WTC11 (cell line): ENCODE data around the gene CTSO. TPM values are rescaled to one million over a fixed set of nuclear protein-coding genes. Genes with fewer than 3 reads are reported as not detected.
"Not testable (repeated sequence)": the region's sequence is repeated elsewhere in the genome, so short reads cannot be mapped to it uniquely, and the experiment has no call there.

ENCODE experiments used
- ATAC-seq: fragments of 200-7000 bp; cut with Tn5 transposase; 2 replicates; pipeline ENCODE4 v1.10.0; 2021; ENCODE audit warnings: mild to moderate bottlenecking, moderate library complexity
- CTCF ChIA-PET: fragments of 300-600 bp; sonication (Branson Sonifier 250); formaldehyde crosslinking; loops from one replicate; lab custom pipeline; 2021; ENCODE audit warnings: antibody characterized with exemption; lab: Charles Lee
- POLR2A ChIA-PET: fragments of 350-600 bp; sonication (Branson Sonifier 250); formaldehyde crosslinking; loops from one replicate; lab custom pipeline; 2021; ENCODE audit warnings: antibody characterized with exemption; lab: Charles Lee
- DNase-seq: peaks from one replicate; pipeline ENCODE4 v3.0.0; 2021; ENCODE audit warnings: low spot score
- H3K27ac Mint-ChIP-seq: 2 replicates; pipeline ENCODE4 v1.8.0; 2021; ENCODE audit warnings: mixed read lengths
- H3K27me3 Mint-ChIP-seq: 2 replicates; pipeline ENCODE4 v1.8.0; 2021; ENCODE audit warnings: low read depth, mild to moderate bottlenecking, moderate library complexity, mixed read lengths
- H3K36me3 Mint-ChIP-seq: 2 replicates; pipeline ENCODE4 v1.8.0; 2021; ENCODE audit warnings: mixed read lengths
- H3K4me1 Mint-ChIP-seq: 2 replicates; pipeline ENCODE4 v1.8.0; 2022; ENCODE audit warnings: mixed read lengths
- H3K4me3 Mint-ChIP-seq: 2 replicates; pipeline ENCODE4 v1.8.0; 2021; ENCODE audit warnings: mild to moderate bottlenecking, moderate library complexity, mixed read lengths
- H3K9me3 Mint-ChIP-seq: 2 replicates; pipeline ENCODE4 v1.8.0; 2021; ENCODE audit warnings: mixed read lengths
- E2F1 ChIP-seq: sonication (generic); formaldehyde crosslinking; IDR thresholded peaks from 2 replicates; pipeline ENCODE4 v1.8.0; 2022; ENCODE audit warnings: mild to moderate bottlenecking, missing genetic modification reagents
- ELF4 ChIP-seq: sonication (generic); formaldehyde crosslinking; IDR thresholded peaks from 2 replicates; pipeline ENCODE4 v1.8.1; 2022; ENCODE audit warnings: low read depth, mild to moderate bottlenecking, moderate library complexity, missing genetic modification reagents
- ESRRA ChIP-seq: sonication (generic); formaldehyde crosslinking; IDR thresholded peaks from 2 replicates; pipeline ENCODE4 v1.8.1; 2022; ENCODE audit warnings: mild to moderate bottlenecking, missing genetic modification reagents, borderline replicate concordance
- FOXK1 ChIP-seq: sonication (generic); formaldehyde crosslinking; IDR thresholded peaks from 2 replicates; pipeline ENCODE4 v1.8.0; 2022; ENCODE audit warnings: mild to moderate bottlenecking, moderate library complexity, missing genetic modification reagents
- GTF2I ChIP-seq: fragments of 250-450 bp; sonication (Bioruptor Pico); conservative IDR thresholded peaks from 2 replicates; pipeline ENCODE4 v1.4.0; 2021; ENCODE audit warnings: mild to moderate bottlenecking
- HMGA2 ChIP-seq: fragments of 250-450 bp; sonication (Bioruptor Pico); IDR thresholded peaks from 2 replicates; pipeline ENCODE4 v1.4.0; 2021; ENCODE audit warnings: mild to moderate bottlenecking, moderate library complexity
- JAZF1 ChIP-seq: fragments of 250-450 bp; sonication (Bioruptor Pico); IDR thresholded peaks from 2 replicates; pipeline ENCODE4 v1.9.0; 2021; ENCODE audit warnings: moderate library complexity, mild to moderate bottlenecking, inconsistent platforms
- JUN ChIP-seq: sonication (generic); formaldehyde crosslinking; IDR thresholded peaks from 2 replicates; pipeline ENCODE4 v1.8.0; 2023; ENCODE audit warnings: mild to moderate bottlenecking, missing genetic modification reagents
- KAT7 ChIP-seq: sonication (generic); formaldehyde crosslinking; IDR thresholded peaks from 2 replicates; pipeline ENCODE4 v1.8.1; 2023; ENCODE audit warnings: missing genetic modification reagents, mild to moderate bottlenecking, borderline replicate concordance
- MLX ChIP-seq: sonication (generic); formaldehyde crosslinking; IDR thresholded peaks from 2 replicates; pipeline ENCODE4 v1.8.1; 2023; ENCODE audit warnings: mild to moderate bottlenecking, missing genetic modification reagents, moderate library complexity
- NFE2L1 ChIP-seq: sonication (generic); formaldehyde crosslinking; IDR thresholded peaks from 2 replicates; pipeline ENCODE4 v1.8.1; 2023; ENCODE audit warnings: missing genetic modification reagents
- RORB ChIP-seq: fragments of 250-450 bp; sonication (Bioruptor Pico); IDR thresholded peaks from 2 replicates; pipeline ENCODE4 v1.9.0; 2021; ENCODE audit warnings: mild to moderate bottlenecking
- STAT6 ChIP-seq: sonication (generic); formaldehyde crosslinking; conservative IDR thresholded peaks from 2 replicates; pipeline ENCODE4 v1.8.1; 2023; ENCODE audit warnings: mild to moderate bottlenecking, low read depth, missing genetic modification reagents, moderate library complexity
- USF2 ChIP-seq: sonication (generic); formaldehyde crosslinking; IDR thresholded peaks from 2 replicates; pipeline ENCODE4 v1.8.1; 2023; ENCODE audit warnings: mild to moderate bottlenecking, missing genetic modification reagents, moderate library complexity
- ZNF396 ChIP-seq: fragments of 250-450 bp; sonication (Bioruptor Pico); IDR thresholded peaks from 2 replicates; pipeline ENCODE4 v1.8.0; 2021; ENCODE audit warnings: mild to moderate bottlenecking, moderate library complexity, borderline replicate concordance
- ZNF416 ChIP-seq: fragments of 250-450 bp; sonication (Bioruptor Pico); IDR thresholded peaks from 2 replicates; pipeline ENCODE4 v1.9.0; 2021; ENCODE audit warnings: mild to moderate bottlenecking, inconsistent platforms
- total RNA-seq: library from RNA; stranded (reverse); gene quantifications from 3 replicates; pipeline ENCODE4 v1.2.3, GENCODE V29; 2021

The CTSO gene
- total RNA-seq, 1 experiment from 2014 or later: 1.2 TPM

GRCh38 chr4:155935389-155935986 is 18.2 kb downstream of the CTSO start:
- Mint-ChIP-seq H3K4me1 (no peaks in the 10 kb centered on the region), H3K27ac (no peak overlapping the region), H3K4me3 (no peak overlapping the region), H3K36me3 (peaks cover 13% of the 10 kb centered on the region), H3K27me3 (no peaks in the 10 kb centered on the region), H3K9me3 (peaks cover 38% of the 10 kb centered on the region)
- TF ChIP-seq E2F1 (CRISPR knock-in tag) (no peak), STAT6 (CRISPR knock-in tag) (no peak), KAT7 (no peak)
- ChIA-PET POLR2A (no interaction called here), CTCF (no interaction called here)
- no peak for DNase-seq
- ATAC-seq: no peak

- CTCF ChIA-PET, H3K4me1 Mint-ChIP-seq: not testable (repeated sequence)
- peaks cover 21% of the 10 kb centered on the region for H3K36me3 Mint-ChIP-seq
These were observed 19.0 kb downstream of the CTSO start for GRCh38 chr4:155934634-155935033.

GRCh38 chr4:155931634-155932033 is 22.0 kb downstream of the CTSO start:
- CTCF ChIA-PET: no interaction called here
- H3K27ac Mint-ChIP-seq: no peak overlapping the region
- DNase-seq: no peak
- TF ChIP-seq JAZF1 (CRISPR knock-in tag) (no peak), HMGA2 (peak; percentile 98)
- TF ChIP-seq, all 79 proteins: peak for 1
- no peaks in the 10 kb centered on the region for H3K4me1 Mint-ChIP-seq
- H3K36me3 Mint-ChIP-seq: peaks cover 36% of the 10 kb centered on the region
- no peak overlapping the region for H3K4me3 Mint-ChIP-seq
- POLR2A ChIA-PET: no interaction called here
- no peak for ATAC-seq
- no peaks in the 10 kb centered on the region for H3K27me3 Mint-ChIP-seq
- H3K9me3 Mint-ChIP-seq: peaks cover 60% of the 10 kb centered on the region

More at GRCh38 chr4:155934634-155935033, 19.0 kb downstream of the CTSO start:
- DNase-seq, H3K4me3 Mint-ChIP-seq, H3K27me3 Mint-ChIP-seq, H3K27ac Mint-ChIP-seq, POLR2A ChIA-PET, ATAC-seq: not testable (repeated sequence)
- H3K9me3 Mint-ChIP-seq: peaks cover 47% of the 10 kb centered on the region

GRCh38 chr4:155930330-155930729 is 23.3 kb downstream of the CTSO start:
- TF ChIP-seq MLX (CRISPR knock-in tag): no peak
- no peak for TF ChIP-seq ELF4 (CRISPR knock-in tag)
- TF ChIP-seq USF2 (CRISPR knock-in tag): no peak
- no peak for TF ChIP-seq ZNF396 (CRISPR knock-in tag)
- TF ChIP-seq GTF2I (CRISPR knock-in tag): no peak
- TF ChIP-seq ESRRA (CRISPR knock-in tag): no peak
- TF ChIP-seq JUN (CRISPR knock-in tag): no peak
- no peak for TF ChIP-seq NFE2L1 (CRISPR knock-in tag)
- no peak for TF ChIP-seq ZNF416 (CRISPR knock-in tag)
- TF ChIP-seq FOXK1: no peak
- TF ChIP-seq RORB (CRISPR knock-in tag): no peak
- peaks cover 36% of the 10 kb centered on the region for H3K36me3 Mint-ChIP-seq
- ChIA-PET CTCF (no interaction called here), POLR2A (no interaction called here)
- ATAC-seq (no peak), DNase-seq (no peak)
- H3K27me3 Mint-ChIP-seq: no peaks in the 10 kb centered on the region
- no peak overlapping the region for H3K4me3 Mint-ChIP-seq
- no peak overlapping the region for H3K27ac Mint-ChIP-seq
- peaks cover 57% of the 10 kb centered on the region for H3K9me3 Mint-ChIP-seq
- H3K4me1 Mint-ChIP-seq: no peaks in the 10 kb centered on the region
